ENCODE measurements around the gene COL4A1.

GRCh38 chr13:110291286-110291685 lies 15.7 kb downstream of the COL4A1 start:
- no peak for TF ChIP-seq EZH2 (IDR thresholded peaks at IDR 0.05; ENCODE audit: low read length)
- TF ChIP-seq CTCF (optimal IDR thresholded peaks at IDR 0.05 in 1 of 3, IDR thresholded peaks at IDR 0.05 in 1 of 3, conservative IDR thresholded peaks at IDR 0.05 in 1 of 3; ENCODE audit: extremely low read depth in 1 of 3, insufficient read depth in 2 of 3, low read length in 3 of 3) = no peak

All from keratinocyte (primary cell).